ENCODE data around the gene CTDSP2. TPM values are rescaled to one million over a fixed set of nuclear protein-coding genes. Genes with fewer than 3 reads are reported as not detected.
A peak's percentile ranks its signal among the peaks of the same experiment; 100 is the strongest.

The CTDSP2 gene
- total RNA-seq, 1 donor from 2014 or later = 82.6 TPM

DNA sequence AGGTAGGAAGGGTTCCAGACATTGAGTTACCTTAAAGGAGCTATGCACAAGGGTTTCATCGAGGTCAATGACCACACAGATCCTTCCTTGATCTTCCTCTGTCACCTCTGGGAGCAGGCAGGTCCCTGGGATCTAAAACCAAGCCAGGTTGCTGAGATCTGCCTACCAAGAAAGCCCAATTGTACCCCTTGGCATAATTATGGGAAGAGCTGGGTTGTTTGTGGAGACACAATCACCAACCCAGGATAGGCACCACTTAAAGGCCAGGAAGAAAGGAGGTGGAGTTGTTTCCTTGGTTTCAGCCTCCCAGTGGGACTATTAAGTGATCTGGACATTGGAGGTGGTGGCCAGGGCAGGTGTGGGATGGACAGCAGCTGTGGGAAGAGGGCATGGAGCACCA, 19.6 kb downstream of the CTDSP2 start:
- intact Hi-C loops (cut with micrococcal nuclease) = no loop called here
- Histone ChIP-seq H3K27ac (replicated peaks) (peak overlapping the region; percentile 79), H3K4me3 (no peak overlapping the region), H3K27me3 (ENCODE audit: low read depth) (no peaks in the 10 kb centered on the region), H3K4me1 (peaks cover 96% of the 10 kb centered on the region), H3K9me3 (replicated peaks) (no peaks in the 10 kb centered on the region), H3K36me3 (peaks cover 77% of the 10 kb centered on the region)
- DNase-seq = no peak
- TF ChIP-seq, protein P1, sequence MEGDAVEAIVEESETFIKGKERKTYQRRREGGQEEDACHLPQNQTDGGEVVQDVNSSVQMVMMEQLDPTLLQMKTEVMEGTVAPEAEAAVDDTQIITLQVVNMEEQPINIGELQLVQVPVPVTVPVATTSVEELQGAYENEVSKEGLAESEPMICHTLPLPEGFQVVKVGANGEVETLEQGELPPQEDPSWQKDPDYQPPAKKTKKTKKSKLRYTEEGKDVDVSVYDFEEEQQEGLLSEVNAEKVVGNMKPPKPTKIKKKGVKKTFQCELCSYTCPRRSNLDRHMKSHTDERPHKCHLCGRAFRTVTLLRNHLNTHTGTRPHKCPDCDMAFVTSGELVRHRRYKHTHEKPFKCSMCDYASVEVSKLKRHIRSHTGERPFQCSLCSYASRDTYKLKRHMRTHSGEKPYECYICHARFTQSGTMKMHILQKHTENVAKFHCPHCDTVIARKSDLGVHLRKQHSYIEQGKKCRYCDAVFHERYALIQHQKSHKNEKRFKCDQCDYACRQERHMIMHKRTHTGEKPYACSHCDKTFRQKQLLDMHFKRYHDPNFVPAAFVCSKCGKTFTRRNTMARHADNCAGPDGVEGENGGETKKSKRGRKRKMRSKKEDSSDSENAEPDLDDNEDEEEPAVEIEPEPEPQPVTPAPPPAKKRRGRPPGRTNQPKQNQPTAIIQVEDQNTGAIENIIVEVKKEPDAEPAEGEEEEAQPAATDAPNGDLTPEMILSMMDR (IDR thresholded peaks at IDR 0.05; ENCODE audit: borderline replicate concordance) = no peak

GRCh38 chr12:57826400-57826799, 20.1 kb downstream of the CTDSP2 start:
- Histone ChIP-seq H3K27me3 (ENCODE audit: low read depth) (no peaks in the 10 kb centered on the region), H3K36me3 (peaks cover 83% of the 10 kb centered on the region), H3K27ac (replicated peaks) (peak overlapping the region; percentile 79), H3K4me3 (no peak overlapping the region), H3K4me1 (peaks cover 96% of the 10 kb centered on the region), H3K9me3 (replicated peaks) (no peaks in the 10 kb centered on the region)
- intact Hi-C loops (cut with micrococcal nuclease) = no loop called here
- TF ChIP-seq, protein P1 (IDR thresholded peaks at IDR 0.05; ENCODE audit: borderline replicate concordance) = no peak
- DNase-seq = no peak

DNA sequence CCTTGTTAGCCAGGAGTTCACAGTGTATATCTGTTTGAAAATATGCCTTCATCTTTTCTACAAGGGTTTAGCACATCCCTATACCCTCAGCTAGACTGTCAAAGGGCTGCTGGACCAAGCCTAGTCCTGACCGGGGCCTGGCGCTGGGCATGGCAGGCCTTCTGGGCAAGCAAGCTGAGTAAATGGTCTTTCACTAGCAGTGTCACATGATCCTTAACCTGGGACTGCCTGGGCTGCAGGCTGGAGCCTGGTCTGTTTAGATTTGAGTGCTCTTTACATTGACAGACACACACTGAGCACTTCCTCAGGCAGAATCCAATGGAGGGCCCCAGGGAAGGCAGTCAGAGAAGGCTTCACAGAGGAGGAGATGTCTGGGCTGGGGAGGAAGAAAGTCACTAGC, 21.1 kb downstream of the CTDSP2 start:
- peaks cover 91% of the 10 kb centered on the region for H3K4me1 ChIP-seq

DNA sequence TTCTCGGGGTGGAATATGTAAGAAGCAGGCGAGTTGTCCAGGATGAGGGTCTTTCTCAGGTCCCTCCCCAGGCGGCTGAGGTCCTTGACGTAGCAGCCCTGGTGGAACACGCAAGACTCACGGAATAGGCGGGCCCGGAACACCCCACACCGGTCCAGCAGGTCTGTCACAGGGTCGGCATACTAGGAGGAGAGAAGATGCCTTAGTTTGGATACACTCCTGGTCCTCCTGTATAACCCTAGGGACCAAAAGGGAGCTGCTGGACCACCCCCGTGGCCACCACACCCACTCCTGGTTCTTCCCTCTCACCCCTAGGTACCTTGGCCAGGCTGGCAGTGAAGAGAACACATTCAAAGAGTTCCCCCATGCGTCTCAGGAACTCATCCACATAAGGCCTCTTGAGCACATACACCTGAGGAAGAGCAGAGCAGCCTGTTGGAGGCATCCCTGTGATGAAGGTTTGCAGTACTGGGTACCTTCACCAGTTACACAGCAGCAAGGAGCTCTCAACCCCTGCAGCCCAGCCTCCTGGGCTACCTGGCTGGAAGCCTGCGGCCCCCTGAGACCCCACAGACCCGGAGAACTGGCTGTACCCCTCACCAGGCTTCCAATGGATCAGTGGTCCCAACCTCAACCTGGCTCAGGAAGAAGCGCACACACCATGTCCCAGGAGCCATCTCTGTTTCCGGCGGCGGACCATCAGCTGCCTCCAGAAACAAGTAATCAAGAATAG, 22.5 kb downstream of the CTDSP2 start:
- TF ChIP-seq, protein P1 (IDR thresholded peaks at IDR 0.05; ENCODE audit: borderline replicate concordance) = no peak
- Histone ChIP-seq H3K4me1 (peaks cover 84% of the 10 kb centered on the region), H3K27ac (replicated peaks) (peak overlapping the region; percentile 79)

More for the DNA sequence above, 21.1 kb downstream of the CTDSP2 start:
- H3K27me3 ChIP-seq (ENCODE audit: low read depth) = no peaks in the 10 kb centered on the region
- intact Hi-C loops (cut with micrococcal nuclease) = no loop called here
- H3K36me3 ChIP-seq = peaks cover 91% of the 10 kb centered on the region
- H3K9me3 ChIP-seq (replicated peaks) = no peaks in the 10 kb centered on the region
- no peak overlapping the region for H3K4me3 ChIP-seq
- peak overlapping the region; percentile 79 for H3K27ac ChIP-seq (replicated peaks)
- no peak for DNase-seq
- TF ChIP-seq, protein P1 (IDR thresholded peaks at IDR 0.05; ENCODE audit: borderline replicate concordance) = no peak

GRCh38 chr12:57823131-57823907, 23.2 kb downstream of the CTDSP2 start:
- TF ChIP-seq, protein P1 (IDR thresholded peaks at IDR 0.05; ENCODE audit: borderline replicate concordance) = no peak
- H3K9me3 ChIP-seq (replicated peaks) = no peaks in the 10 kb centered on the region
- intact Hi-C loops (cut with micrococcal nuclease) = no loop called here
- H3K4me3 ChIP-seq = peak overlapping the region; percentile 15
- H3K27me3 ChIP-seq (ENCODE audit: low read depth) = no peaks in the 10 kb centered on the region
- H3K36me3 ChIP-seq = peaks cover 94% of the 10 kb centered on the region
- H3K27ac ChIP-seq (replicated peaks) = peak overlapping the region; percentile 79
- DNase-seq = no peak
- peaks cover 85% of the 10 kb centered on the region for H3K4me1 ChIP-seq

More for the DNA sequence above, 22.5 kb downstream of the CTDSP2 start:
- H3K27me3 ChIP-seq (ENCODE audit: low read depth) = no peaks in the 10 kb centered on the region
- H3K4me3 ChIP-seq = no peak overlapping the region
- H3K9me3 ChIP-seq (replicated peaks) = no peaks in the 10 kb centered on the region
- intact Hi-C loops (cut with micrococcal nuclease) = no loop called here
- no peak for DNase-seq
- H3K36me3 ChIP-seq = peaks cover 94% of the 10 kb centered on the region
